Liver (tissue), 9 donors: ENCODE results near the gene ARHGEF33. TPM values are rescaled to one million over a fixed set of nuclear protein-coding genes. Genes with fewer than 3 reads are reported as not detected.

Source experiments
- DNase-seq: peaks from one replicate; pipeline ENCODE4 v3.0.0-alpha.2; 2017; ENCODE audit warnings: low spot score
- H3K27ac ChIP-seq, 2 donors: one replicate each; pipeline ENCODE4 v1.7.0; 2013; ENCODE audit warnings: inconsistent platforms in 2 of 2, low read length in 2 of 2, control low read depth in 1 of 2, low read depth in 1 of 2, mild to moderate bottlenecking in 1 of 2
- H3K27me3 ChIP-seq, 4 donors: one replicate each; pipeline versions ENCODE4 v1.6.1 to v1.7.0; 2013; ENCODE audit warnings: low read length in 3 of 4, inconsistent platforms in 1 of 4, mild to moderate bottlenecking in 1 of 4, moderate library complexity in 1 of 4; ENCODE audit not compliant: control insufficient read depth in 4 of 4, insufficient read depth in 4 of 4
- H3K36me3 ChIP-seq, 4 donors: one replicate each; pipeline versions ENCODE4 v1.6.1 to v1.7.0; 2013; ENCODE audit warnings: low read length in 3 of 4, mild to moderate bottlenecking in 3 of 4, low read depth in 1 of 4, moderate library complexity in 1 of 4; ENCODE audit not compliant: control insufficient read depth in 4 of 4, insufficient read depth in 3 of 4
- H3K4me1 ChIP-seq, 4 donors: one replicate each; pipeline versions ENCODE4 v1.6.1 to v1.7.0; 2013; ENCODE audit warnings: low read length in 3 of 4, mild to moderate bottlenecking in 3 of 4, moderate library complexity in 1 of 4; ENCODE audit not compliant: control insufficient read depth in 4 of 4, insufficient read depth in 4 of 4
- H3K4me3 ChIP-seq, 3 donors: one replicate each; pipeline versions ENCODE4 v1.6.1 to v1.7.0; 2013; ENCODE audit warnings: low read length in 3 of 3, control low read depth in 1 of 3, low read depth in 1 of 3, mild to moderate bottlenecking in 1 of 3
- H3K9ac ChIP-seq, 2 donors: one replicate each; pipeline ENCODE4 v1.7.0; 2013; ENCODE audit warnings: low read length in 2 of 2, mild to moderate bottlenecking in 2 of 2, moderate library complexity in 2 of 2, control low read depth in 1 of 2, low read depth in 1 of 2
- H3K9me3 ChIP-seq, 4 donors: one replicate each; pipeline versions ENCODE4 v1.6.1 to v1.7.0; 2013; ENCODE audit warnings: low read length in 3 of 4; ENCODE audit not compliant: control insufficient read depth in 4 of 4
- ATF3 ChIP-seq: IDR thresholded peaks from 2 replicates; pipeline ENCODE4 v1.6.1; 2016; ENCODE audit warnings: antibody characterized with exemption
- CTCF ChIP-seq: fragments of 150-350 bp; IDR thresholded peaks from 2 replicates; pipeline ENCODE4 v1.5.1; 2017; ENCODE audit warnings: improper control_type of control experiment, low read depth, low read length; ENCODE audit not compliant: missing input control
- EGR1 ChIP-seq, 2 donors: IDR thresholded peaks; 2 replicates each; pipeline ENCODE4 v1.6.1; 2016 to 2018; ENCODE audit warnings: antibody characterized with exemption in 2 of 2, low read depth in 2 of 2
- FOXA1 ChIP-seq: IDR thresholded peaks from 2 replicates; pipeline ENCODE4 v1.6.1; 2016; ENCODE audit warnings: antibody characterized with exemption
- FOXA2 ChIP-seq: IDR thresholded peaks from 2 replicates; pipeline ENCODE4 v1.6.1; 2016; ENCODE audit warnings: antibody characterized with exemption
- GABPA ChIP-seq, 2 donors: IDR thresholded peaks in 1 of 2; conservative IDR thresholded peaks in 1 of 2; 2 replicates each; pipeline ENCODE4 v1.6.1; 2016; ENCODE audit warnings: antibody characterized with exemption in 2 of 2, mild to moderate bottlenecking in 1 of 2, moderate library complexity in 1 of 2
- HNF4A ChIP-seq, 2 donors: conservative IDR thresholded peaks; 2 replicates each; pipeline ENCODE4 v1.6.1; 2016; ENCODE audit warnings: antibody characterized with exemption in 2 of 2, mild to moderate bottlenecking in 2 of 2
- HNF4G ChIP-seq: IDR thresholded peaks from 2 replicates; pipeline ENCODE4 v1.6.1; 2016; ENCODE audit warnings: antibody characterized with exemption
- JUND ChIP-seq, 2 donors: IDR thresholded peaks; 2 replicates each; pipeline ENCODE4 v1.6.1; 2016; ENCODE audit warnings: antibody characterized with exemption in 2 of 2
- MAX ChIP-seq: IDR thresholded peaks from 2 replicates; pipeline ENCODE4 v1.6.1; 2016; ENCODE audit warnings: antibody characterized with exemption
- NR2F2 ChIP-seq: IDR thresholded peaks from 2 replicates; pipeline ENCODE4 v1.6.1; 2016; ENCODE audit warnings: antibody characterized with exemption
- RAD21 ChIP-seq, 2 donors: IDR thresholded peaks; 2 replicates each; pipeline ENCODE4 v1.6.1; 2016; ENCODE audit warnings: antibody characterized with exemption in 2 of 2, mild to moderate bottlenecking in 2 of 2
- REST ChIP-seq: IDR thresholded peaks from 2 replicates; pipeline ENCODE4 v1.6.1; 2016; ENCODE audit warnings: antibody characterized with exemption, mild to moderate bottlenecking
- RXRA ChIP-seq, 2 donors: IDR thresholded peaks; 2 replicates each; pipeline ENCODE4 v1.6.1; 2017 to 2018; ENCODE audit warnings: antibody characterized with exemption in 2 of 2, mild to moderate bottlenecking in 1 of 2
- SP1 ChIP-seq: IDR thresholded peaks from 2 replicates; pipeline ENCODE4 v1.6.1; 2018; ENCODE audit warnings: antibody characterized with exemption, mild to moderate bottlenecking
- TAF1 ChIP-seq: conservative IDR thresholded peaks from 2 replicates; pipeline ENCODE4 v1.6.1; 2016; ENCODE audit warnings: antibody characterized with exemption, mild to moderate bottlenecking
- YY1 ChIP-seq: IDR thresholded peaks from 2 replicates; pipeline ENCODE4 v1.6.1; 2016; ENCODE audit warnings: antibody characterized with exemption, mild to moderate bottlenecking
- ZBTB33 ChIP-seq: IDR thresholded peaks from 2 replicates; pipeline ENCODE4 v1.6.1; 2016; ENCODE audit warnings: antibody characterized with exemption
- WGBS: extraction: QIAGEN DNeasy Blood & Tissue Kit; methylation state at CpG from one replicate; pipeline ENCODE4 v1.1.7; 2013; 5-methylcytosine and 5-hydroxymethylcytosine counted together
- polyA plus RNA-seq, 2 donors: library from polyadenylated mRNA; stranded (reverse) in 1 of 2; unstranded in 1 of 2; fragments of 200-250 nt in 1 of 2; fragments of >200 nt in 1 of 2; fragmentation: Nextera tagmentation in 1 of 2; extraction: Ambion mirVana in 1 of 2; gene quantifications; one replicate each; pipeline versions ENCODE4 v1.2.1 to v1.2.3, GENCODE V29; 2013 to 2015
- total RNA-seq, 2 donors: library from RNA; depleted of rRNA; stranded (reverse); fragments of >200 nt; gene quantifications; one replicate each; pipeline ENCODE4 v1.2.3, GENCODE V29; 2014
- donor health status: healthy.
- donor health status: healthy.
- donor health status: healthy.
- donor health status: healthy.
- donor health status: healthy.

ARHGEF33 gene
- total and polyA plus RNA-seq, 4 donors = 0.05 to 0.33 (median 0.08) TPM; not detected in 1

- H3K4me3 ChIP-seq = no peak overlapping the region
- 93% methylated on average over 3 of the region's 3 CpGs for WGBS
- TF ChIP-seq NR2F2 (no peak), CTCF (no peak), MAX (no peak), FOXA2 (no peak), RAD21 (IDR thresholded peaks at IDR 0.05) (no peak), ZBTB33 (no peak), ATF3 (no peak), TAF1 (no peak), HNF4G (no peak), FOXA1 (no peak), SP1 (no peak), JUND (IDR thresholded peaks at IDR 0.05) (no peak), REST (no peak), YY1 (no peak), GABPA (IDR thresholded peaks at IDR 0.05 in 1 of 2, conservative IDR thresholded peaks at IDR 0.05 in 1 of 2) (no peak), RXRA (IDR thresholded peaks at IDR 0.05) (no peak), EGR1 (IDR thresholded peaks at IDR 0.05; ENCODE audit: low read depth in 2 of 2) (no peak), HNF4A (conservative IDR thresholded peaks at IDR 0.05) (no peak)
- DNase-seq = no peak
- H3K4me1 ChIP-seq = no peaks in the 10 kb centered on the region
- peaks cover 5 to 26% (median 14%) of the 10 kb centered on the region in 4 donors for H3K36me3 ChIP-seq
- H3K27me3 ChIP-seq = no peaks in the 10 kb centered on the region
- H3K9me3 ChIP-seq = no peaks in the 10 kb centered on the region
- H3K27ac ChIP-seq = no peak overlapping the region
- H3K9ac ChIP-seq = no peak overlapping the region
Measured at GRCh38 chr2:39013871-39014270, 124.2 kb downstream of the ARHGEF33 start.
